HG02943 (cell line): Measurements from ENCODE around the gene EFCAB13.

Experiments
- ATAC-seq: cut with Tn5 transposase; IDR thresholded peaks from one replicate; pipeline ENCODE4 v1.9.1; 2021; ENCODE audit warnings: mild to moderate bottlenecking, low read depth, moderate library complexity; ENCODE audit not compliant: unreplicated experiment

Gene EFCAB13

DNA sequence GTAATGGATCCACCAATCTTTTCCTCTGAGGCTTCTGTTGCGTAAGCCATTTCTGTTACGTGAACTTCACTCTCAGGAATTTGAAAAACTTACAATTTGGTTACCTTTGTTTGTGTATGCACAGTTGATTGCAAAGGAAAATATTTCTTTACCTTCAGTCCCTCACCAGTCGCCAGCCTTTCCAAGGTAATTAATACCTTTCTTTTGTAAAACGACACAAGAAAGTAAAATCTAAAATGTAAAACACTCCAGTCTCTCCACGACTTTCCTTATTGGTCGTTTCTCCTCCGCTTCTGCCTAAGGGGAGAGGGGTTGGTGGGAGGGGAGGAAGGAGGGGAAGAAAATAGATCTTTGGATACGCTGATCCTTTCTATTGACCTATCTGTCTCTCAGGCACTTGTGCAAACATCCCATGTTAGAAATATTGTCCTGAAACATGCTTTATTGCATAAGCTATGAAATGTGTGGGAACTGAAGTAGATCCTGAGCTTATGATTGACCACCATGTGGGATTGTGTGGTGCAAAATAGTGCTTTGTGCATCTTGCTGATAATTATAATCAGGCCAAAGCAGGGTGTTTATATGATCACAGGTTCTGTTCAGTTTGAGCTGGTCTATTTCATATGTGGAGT is 32.4 kb upstream of the EFCAB13 start:
- no peak for ATAC-seq

GRCh38 chr17:47292206-47292605 is 31.5 kb upstream of the EFCAB13 start:
- ATAC-seq, result no peak

GRCh38 chr17:47295037-47295873 is 28.5 kb upstream of the EFCAB13 start:
- ATAC-seq, result no peak

- no peak for ATAC-seq
Observed at GRCh38 chr17:47295874-47296255, 27.9 kb upstream of the EFCAB13 start.

DNA sequence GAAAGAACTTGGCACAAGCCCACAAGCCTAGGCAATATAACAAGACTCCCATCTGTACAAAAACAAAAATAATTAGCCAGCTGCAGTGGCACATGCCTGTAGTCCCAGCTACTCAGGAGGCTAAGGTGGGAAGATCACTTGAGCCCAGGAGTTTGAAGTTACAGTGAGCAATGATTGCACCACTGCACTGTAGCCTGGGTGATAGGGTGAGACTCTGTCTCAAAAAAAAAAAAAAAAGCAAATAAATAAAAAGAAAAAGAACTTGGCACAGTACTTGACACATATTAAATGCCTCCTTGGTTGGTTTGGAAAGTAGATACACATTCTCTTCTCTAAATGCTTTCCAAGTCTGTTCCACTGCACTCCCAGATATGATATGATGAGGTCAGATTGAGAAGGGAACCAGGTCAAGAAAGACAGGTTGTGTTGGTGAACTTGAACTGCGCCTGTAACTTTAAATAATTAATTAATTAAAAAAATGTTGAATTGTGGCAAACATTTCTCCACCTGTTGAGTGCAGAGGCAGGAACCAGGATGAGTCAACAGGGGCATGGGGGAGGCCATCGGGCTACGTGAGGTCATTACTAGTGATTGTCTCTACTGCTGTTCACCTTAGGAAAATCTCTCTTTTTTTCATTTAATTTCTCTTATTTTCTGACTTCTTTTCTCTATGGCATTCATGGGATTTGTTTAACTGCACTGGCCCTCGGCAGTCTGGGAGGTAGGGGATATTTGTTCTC is 25.9 kb upstream of the EFCAB13 start:
- no peak for ATAC-seq

DNA sequence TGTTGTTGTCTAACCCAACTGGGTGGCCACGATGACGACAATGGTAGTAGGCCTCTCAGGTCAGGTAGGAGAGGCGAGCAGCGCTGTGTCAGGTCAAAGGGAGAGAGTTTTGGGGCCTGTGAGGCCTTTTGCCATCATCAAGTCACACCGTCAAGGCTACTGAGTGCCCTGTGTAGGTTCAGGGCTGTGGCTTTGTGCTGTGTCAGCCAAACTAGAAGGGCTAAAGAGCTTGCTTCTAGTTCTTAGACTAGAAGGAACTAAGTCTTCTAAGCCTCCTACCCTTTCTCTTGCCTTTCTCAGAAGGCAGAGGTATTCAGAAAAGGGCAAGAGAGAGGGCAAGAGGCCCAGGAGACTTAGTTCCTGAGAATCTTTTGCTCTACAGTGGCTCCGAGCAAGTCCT is 25.0 kb upstream of the EFCAB13 start:
- ATAC-seq, result no peak

DNA sequence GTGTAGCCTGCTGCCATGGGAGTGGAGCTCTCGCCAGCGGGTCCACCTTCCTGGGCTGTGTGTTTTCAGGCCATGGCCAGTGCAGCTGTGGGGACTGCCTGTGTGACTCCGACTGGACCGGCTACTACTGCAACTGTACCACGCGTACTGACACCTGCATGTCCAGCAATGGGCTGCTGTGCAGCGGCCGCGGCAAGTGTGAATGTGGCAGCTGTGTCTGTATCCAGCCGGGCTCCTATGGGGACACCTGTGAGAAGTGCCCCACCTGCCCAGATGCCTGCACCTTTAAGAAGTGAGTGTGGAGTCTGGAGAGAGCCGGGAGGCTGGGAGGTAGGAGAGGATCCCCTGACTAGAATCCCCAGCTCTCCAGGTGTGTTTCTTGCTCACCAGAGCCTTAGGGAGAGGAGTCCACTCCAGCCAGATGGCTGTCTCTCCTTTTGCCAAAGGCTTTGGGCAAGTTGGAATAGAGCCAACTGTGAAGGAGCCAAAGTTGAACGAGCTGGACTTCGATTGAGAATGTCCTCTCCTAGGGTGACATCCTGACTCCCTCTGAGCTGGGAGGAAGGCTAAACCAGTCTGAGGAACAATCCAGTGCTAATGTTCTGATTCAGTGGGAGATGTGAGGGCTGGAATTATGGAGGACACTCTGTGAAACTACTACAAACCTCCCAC is 24.4 kb upstream of the EFCAB13 start:
- ATAC-seq, result no peak

GRCh38 chr17:47300718-47301117 is 23.0 kb upstream of the EFCAB13 start:
- no peak for ATAC-seq

- ATAC-seq, result no peak
Observed at GRCh38 chr17:47301161-47301560, 22.6 kb upstream of the EFCAB13 start.

- ATAC-seq, result no peak
Observed at GRCh38 chr17:47301831-47302230, 21.9 kb upstream of the EFCAB13 start.

DNA sequence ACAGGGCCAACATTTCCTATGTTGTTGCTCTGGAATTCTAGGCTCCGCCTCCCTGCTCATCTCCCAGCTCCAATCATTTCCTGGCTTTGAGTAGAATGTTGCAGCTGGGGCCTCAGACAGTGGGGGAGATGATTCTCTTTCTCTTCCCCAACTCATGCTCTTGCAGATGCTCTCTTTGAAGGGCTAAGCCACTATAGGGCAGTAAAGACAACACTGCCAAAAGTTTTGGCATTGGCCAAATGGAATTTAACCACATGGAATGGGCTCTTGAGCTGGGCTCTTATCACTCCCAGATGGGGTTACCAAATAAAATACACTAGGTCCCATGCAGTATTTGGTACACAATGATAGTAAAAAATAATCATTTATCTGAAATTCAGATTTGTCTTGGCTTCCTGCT is 19.6 kb upstream of the EFCAB13 start:
- ATAC-seq, result no peak

- no peak for ATAC-seq
Observed at GRCh38 chr17:47305302-47305923, 18.3 kb upstream of the EFCAB13 start.

DNA sequence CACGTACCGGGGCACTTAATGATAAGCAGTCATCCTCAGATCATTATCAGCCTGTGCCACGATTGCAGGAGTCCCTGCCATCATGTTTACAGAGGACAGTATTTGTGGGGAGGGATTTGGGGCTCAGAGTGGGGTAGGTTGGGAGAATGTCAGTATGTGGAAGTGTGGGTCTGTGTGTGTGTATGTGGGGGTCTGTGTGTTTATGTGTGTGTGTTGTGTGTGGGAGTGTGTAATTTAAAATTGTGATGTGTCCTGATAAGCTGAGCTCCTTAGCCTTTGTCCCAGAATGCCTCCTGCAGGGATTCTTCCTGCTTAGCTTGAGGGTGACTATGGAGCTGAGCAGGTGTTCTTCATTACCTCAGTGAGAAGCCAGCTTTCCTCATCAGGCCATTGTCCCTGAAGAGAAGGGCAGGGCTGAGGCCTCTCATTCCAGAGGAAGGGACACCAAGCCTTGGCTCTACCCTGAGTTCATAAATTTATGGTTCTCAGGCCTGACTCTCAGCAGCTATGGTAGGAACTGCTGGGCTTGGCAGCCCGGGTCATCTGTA is 13.5 kb upstream of the EFCAB13 start:
- no peak for ATAC-seq

DNA sequence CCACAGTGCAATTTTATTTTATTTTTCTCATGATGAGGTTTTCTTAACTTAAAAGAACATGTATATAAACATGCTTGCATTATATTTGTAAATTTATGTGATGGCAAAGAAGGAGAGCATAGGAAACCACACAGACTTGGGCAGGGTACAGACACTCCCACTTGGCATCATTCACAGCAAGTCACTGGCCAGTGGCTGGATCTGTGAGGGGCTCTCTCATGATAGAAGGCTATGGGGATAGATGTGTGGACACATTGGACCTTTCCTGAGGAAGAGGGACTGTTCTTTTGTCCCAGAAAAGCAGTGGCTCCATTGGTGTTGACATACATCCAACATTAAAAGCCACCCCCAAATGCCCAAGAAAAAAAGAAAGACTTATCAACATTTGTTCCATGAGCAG is 12.3 kb upstream of the EFCAB13 start:
- ATAC-seq, result no peak

DNA sequence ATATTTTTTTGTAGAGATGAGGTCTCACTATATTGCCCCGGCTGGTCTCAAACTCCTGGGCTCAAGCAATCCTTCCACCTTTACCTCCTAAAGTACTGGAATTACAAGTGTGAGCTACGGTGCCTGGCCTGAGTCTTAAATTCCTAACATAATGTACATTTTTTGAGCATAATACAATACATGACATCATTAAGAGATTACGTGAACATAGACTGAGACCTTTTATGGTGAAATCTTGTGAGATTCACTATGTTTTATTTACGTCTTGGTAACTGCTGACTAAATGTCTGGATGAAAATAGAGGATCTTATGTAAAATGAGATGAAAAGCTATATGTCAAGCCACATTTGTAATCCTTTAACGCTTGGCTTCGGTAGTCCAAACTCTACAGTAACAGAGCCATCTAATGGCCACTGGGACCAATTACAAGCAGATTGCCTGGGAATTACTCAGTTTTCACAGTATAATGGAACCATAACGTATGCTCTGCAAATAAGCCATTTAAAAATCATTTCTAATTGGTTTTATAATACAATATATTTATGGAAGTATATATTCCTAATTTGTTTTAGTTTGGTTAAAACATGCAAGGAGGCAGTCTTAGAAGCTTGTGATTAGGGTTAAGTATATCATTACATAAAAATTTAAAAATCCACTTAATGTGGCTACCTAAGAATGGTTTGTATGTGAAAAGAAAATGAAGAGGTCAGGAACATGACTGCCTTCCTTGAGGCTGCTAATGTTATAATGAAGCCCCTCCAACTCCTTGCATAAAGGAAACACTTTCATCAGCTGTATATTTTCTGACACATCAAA is 8.1 kb upstream of the EFCAB13 start:
- ATAC-seq, result no peak

DNA sequence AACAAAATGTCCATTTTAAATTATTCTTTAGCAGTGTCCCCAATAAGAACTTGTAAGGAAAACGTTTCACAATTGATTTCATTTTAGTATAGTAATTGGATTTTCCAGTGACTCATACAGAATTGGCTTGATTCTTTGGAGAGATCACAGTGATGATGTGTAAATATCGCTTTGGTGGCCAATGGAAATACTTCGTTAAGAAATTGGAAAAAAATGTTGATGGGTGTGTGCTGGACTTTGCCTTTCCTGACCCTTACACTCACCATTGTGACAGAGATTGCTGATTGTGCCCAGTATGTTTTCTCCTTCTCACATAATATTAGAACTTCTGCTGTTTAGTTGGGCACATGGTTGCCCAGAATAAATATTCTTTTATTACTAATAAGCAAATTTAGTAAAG is 7.4 kb upstream of the EFCAB13 start:
- no peak for ATAC-seq

GRCh38 chr17:47317119-47317518 is 6.6 kb upstream of the EFCAB13 start:
- no peak for ATAC-seq

DNA sequence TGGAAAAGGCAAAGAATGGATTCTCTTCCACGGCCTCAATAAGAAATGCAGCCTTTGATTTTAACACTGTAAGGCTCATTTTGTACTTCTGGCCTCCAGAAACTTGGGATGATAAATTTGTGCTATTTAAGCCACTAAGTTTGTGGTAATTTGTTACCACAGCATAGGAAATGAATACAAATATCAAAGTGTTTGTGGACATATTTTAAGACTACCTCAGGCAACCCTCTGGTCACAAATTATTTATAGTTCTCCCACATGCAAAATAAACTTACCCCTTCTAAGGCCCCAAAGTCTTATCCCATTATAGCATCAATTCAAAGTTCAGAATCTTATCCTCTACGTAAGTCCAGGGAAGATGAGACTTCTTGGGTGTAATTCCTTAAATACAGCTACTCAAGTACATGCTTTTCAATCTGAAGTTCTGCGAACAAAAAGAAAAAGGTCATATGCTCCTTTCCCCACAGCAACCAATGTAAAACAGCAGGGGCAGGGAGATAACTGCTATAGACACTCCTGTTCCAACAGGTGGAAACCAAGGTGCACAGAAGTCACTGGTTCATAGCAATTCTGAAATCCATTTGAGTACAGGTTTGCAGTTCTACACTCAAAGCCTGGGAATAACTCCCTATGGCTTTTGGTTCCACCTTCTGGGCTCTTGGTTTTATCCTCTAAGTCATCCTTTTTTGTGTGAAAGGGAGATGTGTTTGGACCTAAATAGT is 5.4 kb upstream of the EFCAB13 start:
- no peak for ATAC-seq
